Activated CD4-positive, alpha-beta T cell treated with anti-CD3 and anti-CD28 coated beads for 36 hours (primary cell): ENCODE results near the gene JAG2. TPM values are rescaled to one million over a fixed set of nuclear protein-coding genes. Genes with fewer than 3 reads are reported as not detected.

Source experiments
- ATAC-seq: fragments of 200-7000 bp; cut with Tn5 transposase; one replicate; pipeline ENCODE4 v1.10.0; 2021; ENCODE audit warnings: mild to moderate bottlenecking, moderate library complexity
- CTCF ChIA-PET: fragments of 350-600 bp; sonication (Branson Sonifier 250); formaldehyde crosslinking; loops from one replicate; lab custom pipeline; 2021; ENCODE audit warnings: antibody characterized with exemption; lab: Charles Lee
- POLR2A ChIA-PET: fragments of 350-600 bp; sonication (Branson Sonifier 250); formaldehyde crosslinking; loops from one replicate; lab custom pipeline; 2021; ENCODE audit warnings: antibody characterized with exemption, inconsistent platforms; lab: Charles Lee
- DNase-seq: peaks from one replicate; pipeline ENCODE4 v3.0.0-alpha.2; 2020
- H3K27ac Mint-ChIP-seq: one replicate; pipeline ENCODE4 v1.8.0; 2021; ENCODE audit warnings: mixed read lengths
- H3K27me3 Mint-ChIP-seq: one replicate; pipeline ENCODE4 v1.8.0; 2021; ENCODE audit warnings: mixed read lengths
- H3K36me3 Mint-ChIP-seq: one replicate; pipeline ENCODE4 v1.8.0; 2021; ENCODE audit warnings: low read depth, mixed read lengths
- H3K4me1 Mint-ChIP-seq: one replicate; pipeline ENCODE4 v1.8.0; 2021; ENCODE audit warnings: mixed read lengths
- H3K4me3 Mint-ChIP-seq: one replicate; pipeline ENCODE4 v1.8.0; 2021; ENCODE audit warnings: mild to moderate bottlenecking, moderate library complexity, mixed read lengths
- H3K9me3 Mint-ChIP-seq: one replicate; pipeline ENCODE4 v1.8.0; 2021; ENCODE audit warnings: low read depth, mixed read lengths
- intact Hi-C, 2 experiments: fragments of 100-400 bp; cut with DNase I in 1 of 2; cut with micrococcal nuclease in 1 of 2; formaldehyde crosslinking; loops; one replicate each; pipeline versions ENCODE4 v1.14.2 to v1.15.1; 2022 to 2024; cut with DNase I, micrococcal nuclease
- total RNA-seq, 2 experiments: library from RNA; stranded (reverse); gene quantifications; one replicate each; pipeline ENCODE4 v1.2.3, GENCODE V29; 2021

Gene JAG2
- 1 to 10 TPM; 3.2 to 3.6 TPM for total RNA-seq

- intact Hi-C loops, result loop anchor here (1.0 to 10.0 kb wide), 3 partner anchors 75 to 76 kb away; partner anchors contain the start of gene BTBD6 (in 1 of the 2)
- ChIA-PET CTCF (interaction anchor here (0.5 to 1.6 kb wide), 4 partner anchors 14 to 103 kb away, joined by 3 to 6 read pairs (median 4); partner anchors contain the start of gene GPR132), POLR2A (no interaction called here)
- DNase-seq (peak; percentile 71), ATAC-seq (peak; percentile 57)
- Mint-ChIP-seq H3K9me3 (no peaks in the 10 kb centered on the region), H3K4me3 (peak within 1 kb of the TSS; percentile 53), H3K27me3 (peaks cover 6% of the 10 kb centered on the region), H3K36me3 (no peaks in the 10 kb centered on the region), H3K4me1 (peaks cover 3% of the 10 kb centered on the region), H3K27ac (no peak within 1 kb of the TSS)
These were observed at the start of gene JAG2 for GRCh38 chr14:105168496-105168978. TSS of gene JAG2 (minus strand) at chr14:105168776. CDS start at chr14:105168420, 356 bp downstream.

GRCh38 chr14:105217774-105218173, 49.2 kb upstream of the JAG2 start:
- ATAC-seq (no peak), DNase-seq (no peak)
- H3K27me3 Mint-ChIP-seq, result no peaks in the 10 kb centered on the region
- ChIA-PET CTCF (no interaction called here), POLR2A (no interaction called here)
- peaks cover 19% of the 10 kb centered on the region for H3K36me3 Mint-ChIP-seq
- no peak overlapping the region for H3K27ac Mint-ChIP-seq
- H3K4me1 Mint-ChIP-seq, result no peaks in the 10 kb centered on the region
- no peaks in the 10 kb centered on the region for H3K9me3 Mint-ChIP-seq
- no peak overlapping the region for H3K4me3 Mint-ChIP-seq
- intact Hi-C loops, result no loop called here

GRCh38 chr14:105216490-105217247, 48.1 kb upstream of the JAG2 start:
- ATAC-seq, result no peak
- Mint-ChIP-seq H3K9me3 (no peaks in the 10 kb centered on the region), H3K27me3 (no peaks in the 10 kb centered on the region), H3K36me3 (peaks cover 13% of the 10 kb centered on the region), H3K4me3 (no peak overlapping the region), H3K27ac (no peak overlapping the region), H3K4me1 (no peaks in the 10 kb centered on the region)
- ChIA-PET POLR2A (no interaction called here), CTCF (no interaction called here)
- DNase-seq, result no peak
- intact Hi-C loops, result no loop called here

GRCh38 chr14:105215602-105216001, 47.0 kb upstream of the JAG2 start:
- Mint-ChIP-seq H3K36me3 (peaks cover 12% of the 10 kb centered on the region), H3K27ac (no peak overlapping the region), H3K9me3 (no peaks in the 10 kb centered on the region), H3K4me1 (no peaks in the 10 kb centered on the region), H3K27me3 (no peaks in the 10 kb centered on the region), H3K4me3 (no peak overlapping the region)
- ATAC-seq, result no peak
- DNase-seq, result no peak
- intact Hi-C loops, result no loop called here
- ChIA-PET CTCF (no interaction called here), POLR2A (no interaction called here)

GRCh38 chr14:105214324-105214915, 45.8 kb upstream of the JAG2 start:
- ATAC-seq (no peak), DNase-seq (no peak)
- H3K27me3 Mint-ChIP-seq, result no peaks in the 10 kb centered on the region
- H3K4me1 Mint-ChIP-seq, result no peaks in the 10 kb centered on the region
- no peak overlapping the region for H3K27ac Mint-ChIP-seq
- peaks cover 12% of the 10 kb centered on the region for H3K36me3 Mint-ChIP-seq
- ChIA-PET CTCF (no interaction called here), POLR2A (no interaction called here)
- no peak overlapping the region for H3K4me3 Mint-ChIP-seq
- intact Hi-C loops, result no loop called here
- no peaks in the 10 kb centered on the region for H3K9me3 Mint-ChIP-seq

- Mint-ChIP-seq H3K27ac (no peak overlapping the region), H3K27me3 (no peaks in the 10 kb centered on the region), H3K36me3 (peaks cover 10% of the 10 kb centered on the region), H3K9me3 (no peaks in the 10 kb centered on the region), H3K4me1 (no peaks in the 10 kb centered on the region), H3K4me3 (no peak overlapping the region)
- intact Hi-C loops, result no loop called here
- ATAC-seq, result no peak
- CTCF ChIA-PET, result interaction anchor here (0.8 kb wide), 1 partner anchor 130 kb away, joined by 3 read pairs; no protein-coding TSS in a partner anchor
- DNase-seq, result no peak
- POLR2A ChIA-PET, result no interaction called here
These were observed 44.8 kb upstream of the JAG2 start for GRCh38 chr14:105213361-105213760.

- Mint-ChIP-seq H3K36me3 (peaks cover 10% of the 10 kb centered on the region), H3K4me1 (no peaks in the 10 kb centered on the region), H3K27me3 (no peaks in the 10 kb centered on the region), H3K4me3 (no peak overlapping the region), H3K9me3 (no peaks in the 10 kb centered on the region), H3K27ac (no peak overlapping the region)
- POLR2A ChIA-PET, result no interaction called here
- DNase-seq (no peak), ATAC-seq (no peak)
- intact Hi-C loops, result no loop called here
- CTCF ChIA-PET, result interaction anchor here (0.8 kb wide), 1 partner anchor 131 kb away, joined by 3 read pairs; no protein-coding TSS in a partner anchor
These were observed 44.1 kb upstream of the JAG2 start for GRCh38 chr14:105212541-105213300.

- POLR2A ChIA-PET, result no interaction called here
- no peak for ATAC-seq
- intact Hi-C loops, result no loop called here
- no peak for DNase-seq
- Mint-ChIP-seq H3K27me3 (no peaks in the 10 kb centered on the region), H3K9me3 (no peaks in the 10 kb centered on the region), H3K36me3 (peaks cover 10% of the 10 kb centered on the region), H3K4me3 (no peak overlapping the region), H3K4me1 (no peaks in the 10 kb centered on the region), H3K27ac (no peak overlapping the region)
- CTCF ChIA-PET, result no interaction called here
These were observed 43.1 kb upstream of the JAG2 start for GRCh38 chr14:105211758-105212089.

- DNase-seq (no peak), ATAC-seq (no peak)
- POLR2A ChIA-PET, result no interaction called here
- H3K27ac Mint-ChIP-seq, result no peak overlapping the region
- intact Hi-C loops, result no loop called here
- no peaks in the 10 kb centered on the region for H3K27me3 Mint-ChIP-seq
- H3K4me1 Mint-ChIP-seq, result no peaks in the 10 kb centered on the region
- H3K4me3 Mint-ChIP-seq, result no peak overlapping the region
- peaks cover 10% of the 10 kb centered on the region for H3K36me3 Mint-ChIP-seq
- CTCF ChIA-PET, result interaction anchor here (0.6 kb wide), 1 partner anchor 581 kb away, joined by 3 read pairs; no protein-coding TSS in a partner anchor
- H3K9me3 Mint-ChIP-seq, result no peaks in the 10 kb centered on the region
These were observed 42.6 kb upstream of the JAG2 start for GRCh38 chr14:105211086-105211757.

- ChIA-PET CTCF (interaction anchor here (0.6 kb wide), 1 partner anchor 582 kb away, joined by 3 read pairs; no protein-coding TSS in a partner anchor), POLR2A (no interaction called here)
- DNase-seq (no peak), ATAC-seq (no peak)
- H3K27ac Mint-ChIP-seq, result no peak overlapping the region
- H3K4me3 Mint-ChIP-seq, result no peak overlapping the region
- H3K9me3 Mint-ChIP-seq, result no peaks in the 10 kb centered on the region
- H3K4me1 Mint-ChIP-seq, result no peaks in the 10 kb centered on the region
- H3K36me3 Mint-ChIP-seq, result peaks cover 6% of the 10 kb centered on the region
- intact Hi-C loops, result no loop called here
- no peaks in the 10 kb centered on the region for H3K27me3 Mint-ChIP-seq
These were observed 41.9 kb upstream of the JAG2 start for GRCh38 chr14:105210266-105211025.
